ENCODE data around the gene ICAM1.

The ICAM1 gene

DNA sequence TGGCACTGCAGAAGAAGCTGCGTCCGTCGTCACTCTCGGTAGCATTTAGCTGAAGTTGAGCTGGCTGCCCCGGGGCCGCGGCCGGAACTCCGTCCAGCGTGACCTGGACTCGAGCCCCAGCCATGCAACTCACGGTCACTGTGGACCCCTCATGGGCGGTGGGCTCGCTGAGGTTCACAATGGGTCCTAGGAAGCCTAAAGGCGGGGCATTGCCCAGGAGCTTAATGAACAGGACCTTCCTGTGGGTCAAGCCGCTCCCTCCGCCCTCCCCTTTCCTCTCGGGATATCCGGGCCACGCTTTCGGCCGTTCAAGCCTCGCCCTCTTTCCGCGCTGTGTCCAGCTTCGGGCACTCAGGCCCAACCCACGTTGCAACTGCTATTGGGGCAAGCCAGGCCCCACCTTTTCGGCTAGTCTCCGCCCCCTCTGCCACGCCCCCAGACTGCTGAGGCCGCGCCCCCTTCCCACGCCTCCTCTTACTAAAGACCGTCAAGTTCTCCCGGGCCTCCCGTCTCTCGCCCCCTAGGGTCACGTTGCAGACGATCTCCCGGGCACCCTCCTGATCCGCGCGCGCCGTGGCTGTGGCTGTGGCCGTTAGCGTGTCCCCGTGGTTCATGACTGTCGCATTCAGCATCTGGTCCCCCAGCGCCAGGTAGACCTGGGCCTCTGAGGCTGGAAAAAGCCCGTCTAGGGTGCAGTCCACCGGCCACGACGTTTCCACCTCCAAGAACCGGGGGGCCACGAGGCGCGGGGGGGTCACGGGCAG is 63.9 kb downstream of the ICAM1 start:
- TF ChIP-seq, protein P1, sequence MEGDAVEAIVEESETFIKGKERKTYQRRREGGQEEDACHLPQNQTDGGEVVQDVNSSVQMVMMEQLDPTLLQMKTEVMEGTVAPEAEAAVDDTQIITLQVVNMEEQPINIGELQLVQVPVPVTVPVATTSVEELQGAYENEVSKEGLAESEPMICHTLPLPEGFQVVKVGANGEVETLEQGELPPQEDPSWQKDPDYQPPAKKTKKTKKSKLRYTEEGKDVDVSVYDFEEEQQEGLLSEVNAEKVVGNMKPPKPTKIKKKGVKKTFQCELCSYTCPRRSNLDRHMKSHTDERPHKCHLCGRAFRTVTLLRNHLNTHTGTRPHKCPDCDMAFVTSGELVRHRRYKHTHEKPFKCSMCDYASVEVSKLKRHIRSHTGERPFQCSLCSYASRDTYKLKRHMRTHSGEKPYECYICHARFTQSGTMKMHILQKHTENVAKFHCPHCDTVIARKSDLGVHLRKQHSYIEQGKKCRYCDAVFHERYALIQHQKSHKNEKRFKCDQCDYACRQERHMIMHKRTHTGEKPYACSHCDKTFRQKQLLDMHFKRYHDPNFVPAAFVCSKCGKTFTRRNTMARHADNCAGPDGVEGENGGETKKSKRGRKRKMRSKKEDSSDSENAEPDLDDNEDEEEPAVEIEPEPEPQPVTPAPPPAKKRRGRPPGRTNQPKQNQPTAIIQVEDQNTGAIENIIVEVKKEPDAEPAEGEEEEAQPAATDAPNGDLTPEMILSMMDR (IDR thresholded peaks at IDR 0.05; ENCODE audit: low read depth, low read length): no peak
- H3K4me3 ChIP-seq (replicated peaks in 1 of 2; ENCODE audit: low read depth in 2 of 2, low read length in 2 of 2): peak overlapping the region; percentile 94 to 95
- peak; percentile 98 for DNase-seq (ENCODE audit: low read depth in 2 of 2)

DNA sequence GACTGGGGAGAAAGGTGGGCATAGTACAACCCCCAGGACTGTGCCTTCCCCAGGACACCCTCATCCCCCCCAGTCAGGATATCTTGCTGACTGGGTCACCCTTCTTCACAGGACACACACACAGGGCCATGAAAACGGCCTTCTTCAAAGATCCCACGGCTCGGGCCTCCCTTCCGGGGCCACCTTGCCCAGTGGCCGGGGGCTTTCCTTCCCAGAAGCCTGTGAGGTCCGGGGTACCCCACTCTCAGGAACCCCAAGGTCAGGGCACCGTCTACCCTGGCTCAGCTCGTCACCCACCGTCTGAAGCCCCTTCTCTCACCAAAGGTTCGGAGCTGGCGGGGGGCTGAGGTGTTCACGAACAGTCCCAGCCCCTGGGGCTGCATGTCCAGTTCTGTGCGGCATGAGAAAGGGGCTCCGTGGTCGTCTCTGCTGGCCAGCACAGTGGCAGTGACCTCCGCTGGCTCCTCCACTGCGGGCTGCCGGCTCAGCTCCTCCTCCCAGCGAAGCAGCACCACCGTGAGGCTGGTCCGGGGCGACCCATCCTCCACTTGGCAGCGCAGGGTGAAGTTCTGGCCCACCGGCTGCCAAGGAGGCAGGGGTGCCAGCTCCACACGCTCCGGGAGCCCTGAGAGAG is 64.5 kb downstream of the ICAM1 start:
- H3K4me3 ChIP-seq (replicated peaks in 1 of 2; ENCODE audit: low read depth in 2 of 2, low read length in 2 of 2): no peak overlapping the region
- TF ChIP-seq, protein P1 (IDR thresholded peaks at IDR 0.05; ENCODE audit: low read depth, low read length): no peak
- no peak for DNase-seq (ENCODE audit: low read depth in 2 of 2)
